Metanephros (tissue), 2 donors: ENCODE measurements around the gene USF1. TPM values are rescaled to one million over a fixed set of nuclear protein-coding genes. Genes with fewer than 3 reads are reported as not detected.

Experiments used
- small RNA-seq: library from RNA; depleted of rRNA; stranded (forward); fragments of <200 nt; gene quantifications from one replicate; pipeline ENCODE3, GENCODE V24; 2014; ENCODE audit warnings: low replicate concordance
- total RNA-seq: library from RNA; depleted of rRNA; stranded (reverse); fragments of >200 nt; gene quantifications from one replicate; pipeline ENCODE4 v1.2.3, GENCODE V29; 2014

USF1 gene, protein sequence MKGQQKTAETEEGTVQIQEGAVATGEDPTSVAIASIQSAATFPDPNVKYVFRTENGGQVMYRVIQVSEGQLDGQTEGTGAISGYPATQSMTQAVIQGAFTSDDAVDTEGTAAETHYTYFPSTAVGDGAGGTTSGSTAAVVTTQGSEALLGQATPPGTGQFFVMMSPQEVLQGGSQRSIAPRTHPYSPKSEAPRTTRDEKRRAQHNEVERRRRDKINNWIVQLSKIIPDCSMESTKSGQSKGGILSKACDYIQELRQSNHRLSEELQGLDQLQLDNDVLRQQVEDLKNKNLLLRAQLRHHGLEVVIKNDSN
- 63.2 TPM for total RNA-seq

DNA sequence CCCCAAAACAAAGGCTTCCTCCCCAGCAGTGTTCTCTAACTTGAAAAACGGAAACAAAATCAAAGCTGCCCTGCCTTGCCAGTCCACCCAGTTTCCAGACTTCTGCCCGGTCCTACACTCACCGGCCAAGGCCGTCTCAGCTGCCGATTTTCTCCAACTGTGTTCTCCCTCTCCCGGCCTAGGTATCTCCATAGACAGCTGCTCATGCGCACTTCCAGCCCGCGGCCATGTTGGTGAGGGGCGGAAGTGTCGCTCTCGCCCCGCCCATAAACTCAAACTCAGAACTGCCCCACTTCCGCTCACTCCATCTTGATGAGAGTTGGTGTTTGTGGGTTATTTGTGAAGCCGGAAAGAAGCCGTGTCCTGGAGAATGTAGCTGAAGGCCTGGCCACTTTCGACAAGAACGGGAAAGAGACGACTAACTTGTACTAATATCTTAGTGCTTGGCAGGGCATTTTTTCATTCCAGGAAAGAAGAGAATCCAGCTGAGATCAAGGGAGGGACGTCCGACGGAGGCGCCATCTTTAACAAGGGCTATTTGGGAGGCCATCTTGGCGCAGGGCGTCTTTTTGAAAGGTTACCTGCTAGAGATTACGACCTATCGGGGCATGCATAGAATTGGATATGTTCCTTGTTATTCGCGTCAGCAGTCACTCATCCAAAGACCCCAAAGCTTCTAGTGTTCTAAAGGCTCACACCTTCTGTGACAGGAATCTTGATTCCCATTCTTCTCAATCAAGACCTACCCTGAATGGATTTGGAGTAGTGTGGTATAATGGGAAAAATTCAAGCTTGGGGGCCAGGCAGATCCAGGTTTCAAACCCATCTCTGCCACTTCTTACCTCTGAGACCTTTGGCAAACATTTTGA lies at the start of gene USF1:
TSS of gene USF1 (minus strand) at position 242 of the 869 bp plus-strand sequence. CDS start 2,702 bp downstream, outside the sequence.

DNA sequence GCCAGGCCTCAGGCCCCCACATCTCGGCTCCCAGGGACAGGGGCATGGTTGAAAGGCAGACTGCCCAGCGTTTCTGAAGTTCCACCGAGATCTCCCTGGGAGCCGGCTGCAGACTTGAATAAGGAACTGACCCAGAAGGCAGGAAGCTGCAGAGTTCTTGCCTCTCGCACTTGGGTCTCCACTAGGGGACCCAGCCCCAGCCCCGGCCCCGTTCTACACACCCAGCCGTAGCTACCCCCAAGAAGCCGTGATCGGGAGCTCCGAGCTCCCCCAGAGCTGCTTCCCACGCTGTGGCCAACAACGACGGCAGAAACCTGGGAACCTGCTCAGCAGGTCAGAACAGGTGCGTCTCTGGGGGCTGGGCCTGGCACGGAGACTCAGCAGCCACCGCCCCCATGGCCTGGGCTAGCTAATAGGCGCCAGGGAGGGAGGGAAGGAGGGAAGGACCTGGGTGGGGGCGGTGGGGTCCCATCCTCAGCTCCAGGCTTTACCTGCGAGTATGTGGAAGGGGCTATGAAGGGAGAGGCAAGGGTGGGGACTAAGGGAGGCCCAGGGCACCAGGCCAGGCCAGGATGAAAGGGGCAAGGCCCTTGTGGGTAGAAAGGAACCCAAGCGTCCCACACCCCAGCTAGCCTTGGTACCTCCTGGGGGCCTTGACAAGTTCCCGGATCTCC lies 43.6 kb upstream of the USF1 start, which contains the start of gene NECTIN4:
TSS of gene NECTIN4 (minus strand) at position 308 of the 674 bp plus-strand sequence. CDS start at position 46, 262 bp downstream.

DNA sequence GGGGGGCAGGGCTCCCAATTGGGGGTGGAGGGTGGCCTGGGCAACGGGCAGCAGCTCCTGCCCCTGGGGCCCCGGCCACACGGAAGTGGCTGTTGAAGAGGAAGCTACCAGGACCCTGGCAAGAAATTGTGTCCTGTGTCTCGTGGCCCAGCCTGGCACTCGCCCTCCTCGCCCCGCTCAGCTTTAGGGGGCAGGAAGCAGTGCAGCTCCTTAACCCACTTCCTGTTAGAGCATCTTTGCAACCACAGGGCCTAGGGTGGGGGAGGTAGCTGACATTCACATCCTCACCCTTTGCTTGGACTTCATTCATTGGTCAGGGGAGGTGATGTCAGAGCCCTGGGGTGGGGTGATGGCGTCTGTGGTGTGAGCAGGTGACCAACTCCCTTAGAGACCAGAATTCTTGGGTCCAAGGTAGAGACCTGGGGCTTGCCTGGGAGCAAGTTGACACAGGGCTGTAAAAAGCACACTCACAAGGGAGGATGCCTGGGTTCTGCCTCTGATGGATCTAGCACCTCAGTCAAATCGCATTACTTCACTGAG lies 24.0 kb upstream of the USF1 start, which contains the start of gene ARHGAP30:
TSS of gene ARHGAP30 (minus strand) at position 161 of the 540 bp plus-strand sequence. CDS start 267 bp downstream, outside the sequence.

DNA sequence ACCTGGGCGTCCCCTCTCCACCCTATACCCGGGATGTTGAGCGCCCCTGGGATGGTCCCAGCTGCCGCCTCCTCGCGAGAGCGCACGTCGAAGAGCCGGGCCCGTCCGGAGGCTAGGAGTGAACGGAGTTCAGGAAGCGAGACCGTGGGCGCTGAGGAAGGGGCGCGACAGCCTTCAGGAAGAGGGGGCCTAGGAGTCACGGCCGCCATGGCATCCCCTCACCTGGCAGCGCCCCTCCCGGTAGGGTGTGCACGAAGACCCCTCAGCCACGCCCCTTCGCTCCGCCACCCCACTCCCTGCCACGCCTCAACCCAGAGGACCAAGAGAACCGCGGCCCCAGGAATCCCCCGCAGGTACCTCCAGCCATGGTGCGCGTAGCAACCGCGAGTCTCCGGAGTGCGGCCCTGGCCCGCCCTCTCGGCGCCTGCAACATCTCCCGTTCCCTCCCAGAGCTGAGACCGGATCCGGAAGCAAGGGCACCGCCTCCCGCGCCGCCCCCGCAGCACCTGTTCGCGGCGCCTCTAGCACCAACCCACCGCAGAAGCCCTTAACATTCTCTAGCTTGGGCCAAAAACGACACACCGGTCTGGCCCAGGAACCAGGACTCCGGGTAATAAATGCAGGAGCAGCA lies 7.1 kb downstream of the USF1 start, which contains the start of gene TSTD1:
TSS of gene TSTD1 (minus strand) at position 442 of the 631 bp plus-strand sequence. CDS start at position 367, 75 bp downstream.

DNA sequence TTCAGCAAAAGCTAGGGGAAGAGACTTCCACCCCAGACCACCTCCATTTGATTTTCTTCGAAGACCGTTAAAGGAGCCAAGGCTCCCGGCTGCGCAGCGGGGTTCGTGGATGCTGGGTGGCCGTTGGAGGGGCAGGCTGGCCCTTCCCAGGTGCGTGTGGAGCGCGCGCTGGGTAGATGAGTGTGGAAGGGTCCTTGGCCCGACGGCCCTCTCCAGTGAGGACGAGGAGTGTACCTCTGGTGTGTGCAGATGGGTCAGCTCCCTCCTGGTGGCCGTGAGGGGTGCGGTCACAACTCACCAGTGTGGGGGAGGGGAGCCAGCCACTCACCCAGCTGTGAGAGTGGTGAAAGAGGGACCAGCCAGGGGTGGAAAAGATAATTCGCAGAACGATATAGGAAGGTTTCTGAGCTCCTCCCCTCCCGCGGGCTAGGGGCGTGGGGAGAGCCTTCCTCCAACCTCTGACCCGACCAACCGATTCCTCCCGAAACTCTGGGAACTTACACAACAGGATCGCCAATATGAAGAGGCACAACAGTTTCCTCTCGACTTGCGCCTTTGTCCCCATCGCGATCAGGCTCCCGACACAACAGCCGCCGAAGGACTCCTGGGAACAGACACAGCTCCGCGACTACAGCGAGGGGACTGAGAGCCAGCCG lies 25.1 kb downstream of the USF1 start, which contains the start of gene F11R:
TSS of gene F11R (minus strand) at position 644 of the 656 bp plus-strand sequence. CDS start at position 565, 79 bp downstream.

Small RNA genes lying within 50 kb of the gene (small RNA-seq; reads per million reads assigned to genes)
- not detected for gene AL591806.2

Other genes starting within 250 kb of the USF1 start
- gene LY9, start 249.8 kb downstream of the USF1 start, total RNA-seq = 0.93 TPM
- 0.93 TPM for gene CD244, start 183.1 kb downstream of the USF1 start, total RNA-seq
- gene ITLN1, start 160.8 kb downstream of the USF1 start, total RNA-seq = 3.2 TPM
- gene ITLN2, start 91.2 kb downstream of the USF1 start, total RNA-seq = not detected
- gene F11R, start 24.8 kb downstream of the USF1 start, total RNA-seq = 96.5 TPM
- gene TSTD1, start 7.0 kb downstream of the USF1 start, total RNA-seq = 56.5 TPM
- 5.5 TPM for gene ARHGAP30, start 23.9 kb upstream of the USF1 start, total RNA-seq
- gene NECTIN4, start 43.6 kb upstream of the USF1 start, total RNA-seq = 6.3 TPM
- gene KLHDC9, start 52.4 kb upstream of the USF1 start, total RNA-seq = 10.7 TPM
- 16.2 TPM for gene PFDN2, start 72.1 kb upstream of the USF1 start, total RNA-seq
- gene NIT1, start 72.1 kb upstream of the USF1 start, total RNA-seq = 43.4 TPM
- gene DEDD, start 86.7 kb upstream of the USF1 start, total RNA-seq = 22.9 TPM
- 58.5 TPM for gene UFC1, start 108.0 kb upstream of the USF1 start, total RNA-seq
- 27.8 TPM for gene USP21, start 113.5 kb upstream of the USF1 start, total RNA-seq
- gene PPOX, start 120.4 kb upstream of the USF1 start, total RNA-seq = 26.1 TPM
- gene B4GALT3, start 131.5 kb upstream of the USF1 start, total RNA-seq = 40.8 TPM
- gene ADAMTS4, start 153.1 kb upstream of the USF1 start, total RNA-seq = 1.3 TPM
- gene NDUFS2, start 156.4 kb upstream of the USF1 start, total RNA-seq = 161 TPM
- 21.9 TPM for gene FCER1G, start 169.3 kb upstream of the USF1 start, total RNA-seq
- gene APOA2, start 177.7 kb upstream of the USF1 start, total RNA-seq = 0.70 TPM
- gene TOMM40L, start 180.1 kb upstream of the USF1 start, total RNA-seq = 13.1 TPM
- 0.23 TPM for gene NR1I3, start 192.2 kb upstream of the USF1 start, total RNA-seq
- 1.3 TPM for gene PCP4L1, start 212.8 kb upstream of the USF1 start, total RNA-seq